Sigmoid colon (tissue), 7 donors: Measurements from ENCODE around the gene VHLL. TPM values are rescaled to one million over a fixed set of nuclear protein-coding genes. Genes with fewer than 3 reads are reported as not detected.

ENCODE experiments used
- DNase-seq: peaks from one replicate; pipeline ENCODE4 v3.0.0-alpha.2; 2019
- H3K27ac ChIP-seq, 4 donors: fragments of 200-600 bp; sonication (generic); one replicate each; pipeline ENCODE4 v1.5.1; 2016 to 2019; ENCODE audit warnings: mild to moderate bottlenecking in 1 of 4
- H3K27me3 ChIP-seq, 3 donors: fragments of 200-600 bp; sonication (generic); one replicate each; pipeline ENCODE4 v1.5.1; 2019; ENCODE audit warnings: mild to moderate bottlenecking in 1 of 3
- H3K36me3 ChIP-seq, 4 donors: fragments of 200-600 bp; sonication (generic); one replicate each; pipeline ENCODE4 v1.5.1; 2016 to 2019
- H3K4me1 ChIP-seq, 4 donors: fragments of 200-600 bp; sonication (generic); one replicate each; pipeline ENCODE4 v1.5.1; 2017 to 2019
- H3K4me3 ChIP-seq, 4 donors: fragments of 200-600 bp; sonication (generic); one replicate each; pipeline ENCODE4 v1.5.1; 2017 to 2019; ENCODE audit warnings: mild to moderate bottlenecking in 2 of 4, moderate library complexity in 1 of 4
- H3K9me3 ChIP-seq, 4 donors: fragments of 200-600 bp in 3 of 4; sonication (generic) in 3 of 4; one replicate each; pipeline versions ENCODE4 v1.5.1 to v1.6.1; 2013 to 2019
- CTCF ChIP-seq, 4 experiments: fragments of 450-650 bp in 3 of 4; fragments of 200-600 bp in 1 of 4; IDR thresholded peaks; one replicate each; pipeline ENCODE4 v1.5.1; 2016 to 2019; ENCODE audit warnings: antibody characterized with exemption in 4 of 4, mild to moderate bottlenecking in 3 of 4, moderate library complexity in 2 of 4
- EP300 ChIP-seq, 4 donors: sonication (generic); formaldehyde crosslinking; IDR thresholded peaks; one replicate each; pipeline ENCODE4 v1.6.1; 2017; ENCODE audit warnings: antibody characterized with exemption in 4 of 4
- POLR2A ChIP-seq, 2 donors: fragments of 450-650 bp; IDR thresholded peaks; one replicate each; pipeline ENCODE4 v1.6.1; 2016; ENCODE audit warnings: antibody characterized with exemption in 2 of 2, mild to moderate bottlenecking in 2 of 2, moderate library complexity in 2 of 2
- POLR2AphosphoS5 ChIP-seq, 4 donors: sonication (generic); formaldehyde crosslinking; IDR thresholded peaks; one replicate each; pipeline ENCODE4 v1.6.1; 2017; ENCODE audit warnings: antibody characterized with exemption in 4 of 4
- WGBS, 2 donors: extraction: QIAGEN DNeasy Blood & Tissue Kit; methylation state at CpG; one replicate each; pipeline ENCODE4 v1.1.7; 2013; 5-methylcytosine and 5-hydroxymethylcytosine counted together
- intact Hi-C: fragments of 100-400 bp; cut with DNase I; formaldehyde crosslinking; loops from one replicate; pipeline ENCODE4 v1.15.1; 2023
- polyA plus RNA-seq, 3 donors: library from polyadenylated mRNA; stranded (reverse); fragments of 200-250 nt; gene quantifications; one replicate each; pipeline ENCODE4 v1.2.3, GENCODE V29; 2013
- total RNA-seq, 4 donors: library from RNA; depleted of rRNA; stranded (reverse); fragments of >200 nt; gene quantifications; one replicate each; pipeline ENCODE4 v1.1.0, GENCODE V29; 2016
- donor health status: healthy with polysubstance abuse.
- donor health status: Bipolar disorder and iron deficiency.
- donor health status: healthy.

The VHLL gene
- total and polyA plus RNA-seq, 7 donors, result not detected

- TF ChIP-seq CTCF (IDR thresholded peaks at IDR 0.05) (no peak), EP300 (IDR thresholded peaks at IDR 0.05) (no peak), POLR2A (IDR thresholded peaks at IDR 0.05) (no peak), POLR2AphosphoS5 (IDR thresholded peaks at IDR 0.05) (no peak)
- no peaks in the 10 kb centered on the region for H3K9me3 ChIP-seq
- WGBS, 2 donors, result 96% methylated on average over 8 of the region's 8 CpGs
- H3K4me3 ChIP-seq, result no peak overlapping the region
- H3K27ac ChIP-seq, result no peak overlapping the region
- peaks cover 0 to 9% (median 0%) of the 10 kb centered on the region in 4 donors for H3K36me3 ChIP-seq
- intact Hi-C loops, result no loop called here
- no peak for DNase-seq
- H3K27me3 ChIP-seq, result no peaks in the 10 kb centered on the region
- peaks cover 0 to 39% (median 28%) of the 10 kb centered on the region in 4 donors for H3K4me1 ChIP-seq
These were observed 13.0 kb downstream of the VHLL start for GRCh38 chr1:156286061-156286460.

GRCh38 chr1:156285437-156285836 lies 13.7 kb downstream of the VHLL start:
- Histone ChIP-seq H3K4me1 (peaks cover 0 to 36% (median 28%) of the 10 kb centered on the region in 4 donors), H3K9me3 (no peaks in the 10 kb centered on the region), H3K4me3 (no peak overlapping the region), H3K36me3 (peaks cover 0 to 9% (median 0%) of the 10 kb centered on the region in 4 donors), H3K27me3 (no peaks in the 10 kb centered on the region), H3K27ac (no peak overlapping the region)
- no peak for DNase-seq
- intact Hi-C loops, result no loop called here
- TF ChIP-seq CTCF (IDR thresholded peaks at IDR 0.05) (no peak), POLR2AphosphoS5 (IDR thresholded peaks at IDR 0.05) (no peak), EP300 (IDR thresholded peaks at IDR 0.05) (no peak), POLR2A (IDR thresholded peaks at IDR 0.05) (no peak)
- WGBS, 2 donors, result 91 to 97% methylated on average over 21 of the region's 21 CpGs

GRCh38 chr1:156284757-156285156 lies 14.3 kb downstream of the VHLL start:
- H3K27ac ChIP-seq, result no peak overlapping the region

GRCh38 chr1:156284112-156284511 lies 15.0 kb downstream of the VHLL start, which contains the start of gene TMEM79:
Gene TMEM79 (plus strand): TSS chr1:156284325. CDS start chr1:156285227, 902 bp downstream.
- TF ChIP-seq POLR2A (IDR thresholded peaks at IDR 0.05), result no peak
- TF ChIP-seq POLR2AphosphoS5 (IDR thresholded peaks at IDR 0.05), result no peak
- no peak for TF ChIP-seq EP300 (IDR thresholded peaks at IDR 0.05)
- TF ChIP-seq CTCF (IDR thresholded peaks at IDR 0.05), result no peak
- DNase-seq, result no peak
- Histone ChIP-seq H3K27me3 (no peaks in the 10 kb centered on the region), H3K4me1 (peaks cover 0 to 33% (median 29%) of the 10 kb centered on the region in 4 donors), H3K27ac (peak within 1 kb of the TSS; percentile 84 to 92 (median 90)), H3K9me3 (no peaks in the 10 kb centered on the region), H3K36me3 (peaks cover 0 to 9% (median 0%) of the 10 kb centered on the region in 4 donors), H3K4me3 (peak within 1 kb of the TSS; percentile 69 to 93 (median 80))
- intact Hi-C loops, result no loop called here
- 35 to 76% methylated on average over 7 of the region's 7 CpGs for WGBS, 2 donors

More at GRCh38 chr1:156284757-156285156, 14.3 kb downstream of the VHLL start:
- Histone ChIP-seq H3K27me3 (no peaks in the 10 kb centered on the region), H3K4me3 (no peak overlapping the region), H3K9me3 (no peaks in the 10 kb centered on the region), H3K4me1 (peaks cover 0 to 33% (median 29%) of the 10 kb centered on the region in 4 donors), H3K36me3 (peaks cover 0 to 9% (median 0%) of the 10 kb centered on the region in 4 donors)
- WGBS, 2 donors, result 74 to 78% methylated on average over 4 of the region's 4 CpGs
- intact Hi-C loops, result no loop called here
- no peak for DNase-seq
- no peak for TF ChIP-seq EP300 (IDR thresholded peaks at IDR 0.05)

GRCh38 chr1:156283521-156283920 lies 15.6 kb downstream of the VHLL start:
- no peak for DNase-seq
- H3K4me3 ChIP-seq, result peak overlapping the region; percentile 69 to 93 (median 80)
- H3K36me3 ChIP-seq, result peaks cover 0 to 9% (median 2%) of the 10 kb centered on the region in 4 donors
- intact Hi-C loops, result no loop called here
- no peaks in the 10 kb centered on the region for H3K9me3 ChIP-seq
- TF ChIP-seq EP300 (IDR thresholded peaks at IDR 0.05) (no peak), CTCF (IDR thresholded peaks at IDR 0.05) (no peak), POLR2AphosphoS5 (IDR thresholded peaks at IDR 0.05) (no peak), POLR2A (IDR thresholded peaks at IDR 0.05) (no peak)
- H3K27ac ChIP-seq, result peak overlapping the region; percentile 84 to 92 (median 90)
- peaks cover 0 to 33% (median 29%) of the 10 kb centered on the region in 4 donors for H3K4me1 ChIP-seq
- WGBS, 2 donors, result 60 to 88% methylated on average over 1 of the region's 1 CpG
- no peaks in the 10 kb centered on the region for H3K27me3 ChIP-seq
